GM12878 (cell line): ENCODE measurements around the gene DNAJB2. TPM values are rescaled to one million over a fixed set of nuclear protein-coding genes. Genes with fewer than 3 reads are reported as not detected.
A peak's percentile ranks its signal among the peaks of the same experiment; 100 is the strongest.

Experiments
- BRCA1 ChIP-seq: IDR thresholded peaks from 2 replicates; pipeline ENCODE4 v1.6.1; 2011; ENCODE audit warnings: low read depth, low read length, improper control_type of control experiment
- CBX3 ChIP-seq: fragments of 200-600 bp; sonication (generic); IDR thresholded peaks from 2 replicates; pipeline ENCODE4 v1.6.1; 2016; ENCODE audit warnings: low read depth, borderline replicate concordance
- CEBPB ChIP-seq, 2 experiments: fragments of 150-350 bp in 1 of 2; IDR thresholded peaks; 2 replicates each; pipeline ENCODE4 v1.6.1; 2012 to 2014; ENCODE audit warnings: low read depth in 2 of 2, low read length in 2 of 2, borderline replicate concordance in 1 of 2, inconsistent platforms in 1 of 2
- CREM ChIP-seq: IDR thresholded peaks from 2 replicates; pipeline ENCODE4 v1.6.1; 2014; ENCODE audit warnings: antibody characterized with exemption, low read depth
- EGR1 ChIP-seq, 2 experiments: IDR thresholded peaks; 1 replicate in 1 of 2; 2 replicates in 1 of 2; pipeline ENCODE4 v1.6.1; 2011 to 2012; ENCODE audit warnings: low read depth in 2 of 2, low read length in 2 of 2, borderline replicate concordance in 1 of 2, mild to moderate bottlenecking in 1 of 2, moderate library complexity in 1 of 2
- ESRRA ChIP-seq: IDR thresholded peaks from 2 replicates; pipeline ENCODE4 v1.6.1; 2012; ENCODE audit warnings: mild to moderate bottlenecking, low read length, improper control_type of control experiment
- EZH2 ChIP-seq: IDR thresholded peaks from 2 replicates; pipeline ENCODE4 v1.6.1; 2012; ENCODE audit warnings: low read depth, mild to moderate bottlenecking, control low read depth, inconsistent platforms, low read length, borderline replicate concordance; ENCODE audit not compliant: control insufficient read depth
- HDGF ChIP-seq: fragments of 450-650 bp; IDR thresholded peaks from 2 replicates; pipeline ENCODE4 v1.6.1; 2016; ENCODE audit warnings: antibody characterized with exemption
- NR2C1 ChIP-seq: fragments of 450-650 bp; IDR thresholded peaks from 2 replicates; pipeline ENCODE4 v1.6.1; 2017; ENCODE audit warnings: antibody characterized with exemption, mild to moderate bottlenecking, moderate library complexity
- POLR2AphosphoS5 ChIP-seq: IDR thresholded peaks from 2 replicates; pipeline ENCODE4 v1.6.1; 2011; ENCODE audit warnings: mild to moderate bottlenecking, low read length, inconsistent platforms
- RB1 ChIP-seq: fragments of 450-650 bp; formaldehyde crosslinking; IDR thresholded peaks from 2 replicates; pipeline ENCODE4 v1.6.1; 2017; ENCODE audit warnings: mild to moderate bottlenecking, borderline replicate concordance
- SMAD5 ChIP-seq: IDR thresholded peaks from 2 replicates; pipeline ENCODE4 v1.6.1; 2016; ENCODE audit warnings: antibody characterized with exemption, low read depth
- SP1 ChIP-seq: IDR thresholded peaks from one replicate; pipeline ENCODE4 v1.6.1; 2011; ENCODE audit warnings: low read depth, low read length
- SREBF1 ChIP-seq: IDR thresholded peaks from 2 replicates; pipeline ENCODE4 v1.6.1; 2012; ENCODE audit warnings: mild to moderate bottlenecking, low read length
- SRF ChIP-seq, 2 experiments: IDR thresholded peaks; 2 replicates each; pipeline ENCODE4 v1.6.1; 2011; ENCODE audit warnings: low read depth in 2 of 2, low read length in 2 of 2, mild to moderate bottlenecking in 1 of 2, moderate library complexity in 1 of 2
- SUZ12 ChIP-seq: fragments of 200-600 bp; sonication (generic); IDR thresholded peaks from one replicate; pipeline ENCODE4 v1.6.1; 2018; ENCODE audit warnings: antibody characterized with exemption, mild to moderate bottlenecking; ENCODE audit not compliant: unreplicated experiment
- YBX1 ChIP-seq: fragments of 450-650 bp; IDR thresholded peaks from 2 replicates; pipeline ENCODE4 v1.6.1; 2016; ENCODE audit warnings: antibody characterized with exemption
- YY1 ChIP-seq: IDR thresholded peaks from 2 replicates; pipeline ENCODE4 v1.6.1; 2011; ENCODE audit warnings: low read depth, mild to moderate bottlenecking, low read length
- ZBED1 ChIP-seq: IDR thresholded peaks from 2 replicates; pipeline ENCODE4 v1.6.1; 2016; ENCODE audit warnings: borderline replicate concordance
- ZNF24 ChIP-seq: fragments of 450-650 bp; IDR thresholded peaks from 2 replicates; pipeline ENCODE4 v1.6.1; 2017; ENCODE audit warnings: antibody characterized with exemption, mild to moderate bottlenecking
- ZNF274 ChIP-seq: IDR thresholded peaks from one replicate; pipeline ENCODE4 v1.8.0; 2011; ENCODE audit not compliant: insufficient read length, insufficient read depth
- ZZZ3 ChIP-seq: IDR thresholded peaks from 2 replicates; pipeline ENCODE4 v1.6.1; 2011; ENCODE audit warnings: low read depth; ENCODE audit not compliant: control insufficient read depth, insufficient read length
- polyA plus RNA-seq, 11 experiments: library from polyadenylated mRNA; depleted of rRNA in 4 of 11; unstranded in 6 of 11; stranded (reverse) in 5 of 11; fragments of >200 nt; fragmentation: Nextera tagmentation in 4 of 11; fragmentation: Illumina TruSeq in 1 of 11; extraction: Ambion mirVana in 4 of 11; extraction: Trizol in 1 of 11; gene quantifications; 1 replicate in 1 of 11; 2 replicates in 10 of 11; pipeline versions ENCODE4 v1.2.1 to v1.2.3, GENCODE V29; 2011 to 2016; ENCODE audit warnings: inconsistent platforms in 2 of 11, missing spikeins in 2 of 11, low read depth in 1 of 11
- total RNA-seq, 4 experiments: library from RNA; depleted of rRNA in 3 of 4; stranded (reverse); fragments of >200 nt in 3 of 4; fragmentation: Illumina TruSeq in 1 of 4; extraction: Trizol in 1 of 4; gene quantifications; 2 replicates each; pipeline versions ENCODE4 v1.2.1 to v1.2.3, GENCODE V29; 2013 to 2021
- TF ChIP-seq, protein P1 (sequence below): IDR thresholded peaks from 2 replicates; pipeline ENCODE4 v1.6.1; 2011; ENCODE audit warnings: borderline replicate concordance, low read depth, mild to moderate bottlenecking, moderate library complexity, low read length; ENCODE audit not compliant: insufficient read depth, poor library complexity, severe bottlenecking
- TF ChIP-seq, protein P2 (sequence below): IDR thresholded peaks from 2 replicates; pipeline ENCODE4 v1.6.1; 2012; ENCODE audit warnings: low read depth, low read length, improper control_type of control experiment
- TF ChIP-seq, protein P3 (sequence below): fragments of 450-650 bp; IDR thresholded peaks from 2 replicates; pipeline ENCODE4 v1.6.1; 2017; ENCODE audit warnings: borderline replicate concordance
- TF ChIP-seq, protein P4 (sequence below): fragments of 450-650 bp; IDR thresholded peaks from 2 replicates; pipeline ENCODE4 v1.6.1; 2018; ENCODE audit warnings: mild to moderate bottlenecking, low read depth, moderate library complexity; ENCODE audit not compliant: partially characterized antibody

The DNAJB2 gene
- total and polyA plus RNA-seq, 10 of the 15 experiments (the other 5 are each of a cell fraction or from before 2014, with no cell fraction given): 0.26 to 36.5 (median 12.5) TPM

DNA sequence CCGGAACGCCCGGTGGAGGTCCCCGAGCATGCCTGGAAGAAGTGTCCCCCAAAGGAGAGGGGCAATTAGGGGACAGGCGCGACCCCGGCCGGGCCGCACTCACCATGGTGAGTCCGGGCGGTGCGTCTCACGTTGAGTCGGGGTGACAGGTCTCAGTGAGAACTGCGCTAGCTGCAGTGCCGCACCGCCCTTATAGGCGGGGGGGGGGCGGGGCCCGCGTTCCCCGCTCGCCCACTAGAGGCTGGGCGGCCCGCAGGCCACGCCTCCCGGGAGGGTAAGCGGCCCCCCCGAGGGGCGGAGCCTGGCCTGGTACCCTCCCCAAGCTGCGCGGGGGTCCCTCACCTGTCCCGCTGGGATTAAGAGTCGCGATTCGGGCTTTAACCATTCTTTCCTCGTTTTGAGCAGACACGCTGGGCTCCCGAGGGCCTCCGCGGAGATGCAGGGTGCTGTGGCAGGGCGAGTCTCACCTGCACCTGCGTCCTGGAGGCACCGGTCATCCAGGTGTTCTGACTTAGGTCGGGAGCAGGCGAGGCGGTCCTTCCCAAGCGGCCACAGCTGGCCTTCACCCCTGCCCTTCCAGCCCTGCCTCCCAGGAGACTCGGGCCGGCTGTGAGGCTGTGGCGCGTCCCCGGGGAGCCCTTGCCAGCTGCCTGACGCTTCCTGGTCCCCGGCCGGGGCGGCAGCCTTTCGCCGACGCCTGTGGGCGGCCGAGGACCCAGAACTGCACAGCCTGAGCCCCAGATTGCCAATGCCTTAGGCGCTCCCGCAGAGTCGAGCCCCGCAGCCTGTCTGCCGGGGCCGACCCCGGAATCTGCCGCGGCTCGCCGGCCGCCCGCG, 25.2 kb upstream of the DNAJB2 start, which contains the start of gene TUBA4A (continued):
- TF ChIP-seq, protein P1, sequence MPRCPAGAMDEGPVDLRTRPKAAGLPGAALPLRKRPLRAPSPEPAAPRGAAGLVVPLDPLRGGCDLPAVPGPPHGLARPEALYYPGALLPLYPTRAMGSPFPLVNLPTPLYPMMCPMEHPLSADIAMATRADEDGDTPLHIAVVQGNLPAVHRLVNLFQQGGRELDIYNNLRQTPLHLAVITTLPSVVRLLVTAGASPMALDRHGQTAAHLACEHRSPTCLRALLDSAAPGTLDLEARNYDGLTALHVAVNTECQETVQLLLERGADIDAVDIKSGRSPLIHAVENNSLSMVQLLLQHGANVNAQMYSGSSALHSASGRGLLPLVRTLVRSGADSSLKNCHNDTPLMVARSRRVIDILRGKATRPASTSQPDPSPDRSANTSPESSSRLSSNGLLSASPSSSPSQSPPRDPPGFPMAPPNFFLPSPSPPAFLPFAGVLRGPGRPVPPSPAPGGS: no peak
- TF ChIP-seq BRCA1: no peak
- peak; percentile 68 for TF ChIP-seq SP1
- TF ChIP-seq YY1: no peak
- no peak for TF ChIP-seq SREBF1
- peak; percentile 77 for TF ChIP-seq SMAD5
- no peak for TF ChIP-seq ZZZ3
- TF ChIP-seq, protein P2, sequence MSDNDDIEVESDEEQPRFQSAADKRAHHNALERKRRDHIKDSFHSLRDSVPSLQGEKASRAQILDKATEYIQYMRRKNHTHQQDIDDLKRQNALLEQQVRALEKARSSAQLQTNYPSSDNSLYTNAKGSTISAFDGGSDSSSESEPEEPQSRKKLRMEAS: no peak
- peak; percentile 55; the same call in 1 of the 2 replicates for TF ChIP-seq ESRRA
- TF ChIP-seq, protein P3, sequence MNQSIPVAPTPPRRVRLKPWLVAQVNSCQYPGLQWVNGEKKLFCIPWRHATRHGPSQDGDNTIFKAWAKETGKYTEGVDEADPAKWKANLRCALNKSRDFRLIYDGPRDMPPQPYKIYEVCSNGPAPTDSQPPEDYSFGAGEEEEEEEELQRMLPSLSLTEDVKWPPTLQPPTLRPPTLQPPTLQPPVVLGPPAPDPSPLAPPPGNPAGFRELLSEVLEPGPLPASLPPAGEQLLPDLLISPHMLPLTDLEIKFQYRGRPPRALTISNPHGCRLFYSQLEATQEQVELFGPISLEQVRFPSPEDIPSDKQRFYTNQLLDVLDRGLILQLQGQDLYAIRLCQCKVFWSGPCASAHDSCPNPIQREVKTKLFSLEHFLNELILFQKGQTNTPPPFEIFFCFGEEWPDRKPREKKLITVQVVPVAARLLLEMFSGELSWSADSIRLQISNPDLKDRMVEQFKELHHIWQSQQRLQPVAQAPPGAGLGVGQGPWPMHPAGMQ: no peak
- no peak for TF ChIP-seq YBX1
- no peak for TF ChIP-seq NR2C1
- no peak for TF ChIP-seq CEBPB (IDR thresholded peaks at IDR 0.05; ENCODE audit: borderline replicate concordance in 1 of 2, low read depth in 2 of 2, low read length in 2 of 2)
- no peak for TF ChIP-seq ZNF274
- no peak for TF ChIP-seq SUZ12
- TF ChIP-seq EZH2: no peak
- TF ChIP-seq CREM: no peak
- TF ChIP-seq HDGF: peak; percentile 57; the same call in 1 of the 2 replicates
- TF ChIP-seq EGR1 (IDR thresholded peaks at IDR 0.05; ENCODE audit: borderline replicate concordance in 1 of 2, low read depth in 2 of 2, low read length in 2 of 2): no peak
- TF ChIP-seq, protein P4, sequence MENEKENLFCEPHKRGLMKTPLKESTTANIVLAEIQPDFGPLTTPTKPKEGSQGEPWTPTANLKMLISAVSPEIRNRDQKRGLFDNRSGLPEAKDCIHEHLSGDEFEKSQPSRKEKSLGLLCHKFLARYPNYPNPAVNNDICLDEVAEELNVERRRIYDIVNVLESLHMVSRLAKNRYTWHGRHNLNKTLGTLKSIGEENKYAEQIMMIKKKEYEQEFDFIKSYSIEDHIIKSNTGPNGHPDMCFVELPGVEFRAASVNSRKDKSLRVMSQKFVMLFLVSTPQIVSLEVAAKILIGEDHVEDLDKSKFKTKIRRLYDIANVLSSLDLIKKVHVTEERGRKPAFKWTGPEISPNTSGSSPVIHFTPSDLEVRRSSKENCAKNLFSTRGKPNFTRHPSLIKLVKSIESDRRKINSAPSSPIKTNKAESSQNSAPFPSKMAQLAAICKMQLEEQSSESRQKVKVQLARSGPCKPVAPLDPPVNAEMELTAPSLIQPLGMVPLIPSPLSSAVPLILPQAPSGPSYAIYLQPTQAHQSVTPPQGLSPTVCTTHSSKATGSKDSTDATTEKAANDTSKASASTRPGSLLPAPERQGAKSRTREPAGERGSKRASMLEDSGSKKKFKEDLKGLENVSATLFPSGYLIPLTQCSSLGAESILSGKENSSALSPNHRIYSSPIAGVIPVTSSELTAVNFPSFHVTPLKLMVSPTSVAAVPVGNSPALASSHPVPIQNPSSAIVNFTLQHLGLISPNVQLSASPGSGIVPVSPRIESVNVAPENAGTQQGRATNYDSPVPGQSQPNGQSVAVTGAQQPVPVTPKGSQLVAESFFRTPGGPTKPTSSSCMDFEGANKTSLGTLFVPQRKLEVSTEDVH: no peak
- no peak for TF ChIP-seq ZBED1
- TF ChIP-seq RB1: 0 out of 2 replicates have a peak, but pooled peaks have one; percentile 21
- no peak for TF ChIP-seq CBX3
- TF ChIP-seq POLR2AphosphoS5: peak; percentile 98
- TF ChIP-seq ZNF24: no peak
- TF ChIP-seq SRF (IDR thresholded peaks at IDR 0.05; ENCODE audit: low read depth in 2 of 2, low read length in 2 of 2): 0 out of 4 replicates have a peak, but pooled peaks of 1 of the 2 experiments have one; percentile 6
